IPS-NIHi11 (cell line): ENCODE measurements around the gene SNRK.

Source experiments
- DNase-seq: peaks from one replicate; pipeline ENCODE4 v3.0.0; 2012; ENCODE audit warnings: mixed read lengths, low spot score

The SNRK gene

DNA sequence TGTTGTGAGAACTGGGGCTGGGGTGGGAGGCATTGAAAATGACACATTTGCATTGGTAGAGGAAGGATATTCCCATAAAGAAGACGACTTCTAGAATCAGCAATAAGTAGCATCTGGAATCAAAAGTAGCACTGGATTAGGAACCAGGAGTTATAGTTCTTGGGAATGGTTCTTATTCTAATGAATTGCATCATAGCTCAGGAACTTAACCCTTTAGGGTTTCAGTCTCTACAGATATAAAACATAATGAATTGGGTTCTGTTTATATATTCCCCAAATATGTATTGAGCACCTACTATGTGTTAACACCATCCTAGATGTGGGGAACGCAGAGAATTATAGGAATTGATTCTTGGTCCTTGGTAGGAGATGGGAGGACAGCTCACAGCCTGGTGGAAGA lies 16.3 kb upstream of the SNRK start:
- no peak for DNase-seq

DNA sequence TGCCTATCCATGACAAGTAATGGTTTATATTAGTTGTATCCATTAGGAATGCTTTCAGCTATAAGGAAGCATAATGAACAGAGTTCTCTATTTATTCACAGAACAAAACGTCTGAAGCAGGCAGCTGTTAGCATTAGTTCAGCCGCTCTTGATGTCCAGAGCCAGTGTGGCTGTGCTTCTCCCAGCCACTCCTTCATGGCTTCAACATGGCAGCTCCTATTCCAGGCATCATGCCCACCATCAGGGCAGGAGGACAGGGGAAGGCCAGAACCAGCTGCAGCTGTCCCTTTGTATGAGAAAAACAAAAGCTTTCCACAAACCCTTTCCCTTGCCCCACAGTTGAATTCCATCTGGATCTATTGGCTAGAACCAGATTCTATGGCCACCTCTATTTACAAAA lies 12.9 kb upstream of the SNRK start:
- DNase-seq, result no peak

DNA sequence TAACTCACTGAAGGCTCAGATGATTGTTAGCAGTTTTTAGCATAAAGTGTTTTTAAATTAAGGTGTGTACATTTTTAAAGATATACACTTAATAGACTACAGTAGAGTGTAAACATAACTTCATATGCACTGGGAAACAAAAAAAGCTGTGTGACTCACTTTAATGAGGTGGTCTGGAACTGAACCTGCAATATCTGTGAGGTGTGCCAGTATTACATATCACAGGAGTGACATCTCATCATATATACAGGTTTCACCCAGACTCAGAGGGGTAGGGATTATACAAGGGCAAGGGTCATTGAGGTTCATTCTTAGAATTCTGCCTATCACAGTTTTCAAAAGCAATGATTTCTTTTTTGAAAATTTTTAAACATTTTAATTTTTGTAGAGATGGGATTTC lies 7.3 kb upstream of the SNRK start:
- DNase-seq, result no peak

DNA sequence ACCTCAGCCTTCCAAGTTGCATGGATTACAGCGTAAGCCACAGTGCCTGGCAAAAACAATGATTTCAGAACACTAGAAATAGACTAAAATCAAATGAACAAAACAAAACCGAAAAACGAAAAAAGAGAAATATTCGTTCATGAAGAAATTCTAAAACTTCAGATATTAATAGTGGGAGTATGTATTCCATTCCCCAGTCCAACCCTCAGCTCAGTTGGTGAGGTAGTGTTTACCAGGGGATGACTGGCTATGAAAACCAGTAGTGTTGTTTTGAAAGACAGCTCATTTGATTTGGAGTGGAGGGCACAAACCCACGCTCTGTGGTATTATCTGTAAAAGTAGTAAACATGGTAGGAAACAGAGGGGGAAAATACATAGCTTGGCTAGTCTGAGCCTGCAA lies 6.8 kb upstream of the SNRK start:
- DNase-seq, result no peak

DNA sequence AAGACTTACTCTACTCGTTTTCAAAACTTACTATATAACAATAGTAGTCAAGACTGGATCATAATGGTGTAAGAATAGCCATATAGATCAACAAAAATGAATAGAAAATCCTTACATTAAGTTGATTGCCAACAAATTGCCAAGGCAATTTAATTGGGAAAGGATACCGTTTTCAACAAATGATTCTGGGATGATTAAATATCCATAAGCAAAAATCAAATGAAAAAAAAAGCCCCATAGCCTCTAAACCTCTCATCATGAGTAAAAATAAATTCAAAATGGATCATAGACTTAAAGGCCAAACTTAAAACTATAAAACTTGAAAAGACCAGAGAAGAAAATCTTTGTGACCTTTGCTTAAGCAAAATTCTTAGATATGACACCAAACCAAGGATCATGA lies 5.3 kb upstream of the SNRK start:
- DNase-seq, result no peak

DNA sequence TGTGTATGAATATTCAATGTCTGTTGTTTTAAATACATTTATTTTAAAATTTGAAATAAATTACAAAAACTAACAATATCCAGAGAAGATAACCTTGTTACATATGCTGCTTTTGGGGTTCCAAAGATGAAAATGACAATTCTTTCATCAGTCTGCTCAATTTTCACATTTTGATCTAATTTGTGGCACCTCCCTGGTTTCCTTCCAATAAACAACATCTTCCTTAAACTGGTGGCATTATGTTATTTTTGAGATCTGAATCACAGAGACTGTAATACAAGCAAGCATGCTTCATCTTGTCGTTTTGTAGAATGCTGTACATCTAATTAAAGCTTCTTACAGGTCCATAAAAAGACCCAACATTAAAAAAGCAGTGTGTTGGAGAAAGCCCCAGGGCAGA lies 2.2 kb upstream of the SNRK start:
- DNase-seq, result no peak

DNA sequence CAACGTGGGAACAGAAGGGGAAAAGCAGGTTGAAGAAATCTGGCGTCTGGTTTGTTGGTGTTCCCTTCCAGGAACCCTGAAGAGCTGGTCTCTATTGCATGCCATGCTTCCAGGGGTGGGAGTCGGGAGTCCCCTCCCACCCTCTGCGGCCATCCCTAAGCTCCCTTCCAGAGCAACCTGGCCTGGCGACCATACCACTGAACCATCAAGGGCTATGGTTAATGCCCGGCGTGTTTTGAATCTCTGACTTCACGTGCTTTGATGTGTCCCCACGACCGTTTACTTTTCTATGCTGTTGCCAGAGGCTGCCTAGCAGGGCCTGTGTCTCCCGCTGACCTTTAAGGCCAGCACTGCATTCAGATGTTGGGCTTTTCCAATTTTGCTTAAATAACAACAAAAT lies 696 bp upstream of the SNRK start:
- DNase-seq, result peak; percentile 35

DNA sequence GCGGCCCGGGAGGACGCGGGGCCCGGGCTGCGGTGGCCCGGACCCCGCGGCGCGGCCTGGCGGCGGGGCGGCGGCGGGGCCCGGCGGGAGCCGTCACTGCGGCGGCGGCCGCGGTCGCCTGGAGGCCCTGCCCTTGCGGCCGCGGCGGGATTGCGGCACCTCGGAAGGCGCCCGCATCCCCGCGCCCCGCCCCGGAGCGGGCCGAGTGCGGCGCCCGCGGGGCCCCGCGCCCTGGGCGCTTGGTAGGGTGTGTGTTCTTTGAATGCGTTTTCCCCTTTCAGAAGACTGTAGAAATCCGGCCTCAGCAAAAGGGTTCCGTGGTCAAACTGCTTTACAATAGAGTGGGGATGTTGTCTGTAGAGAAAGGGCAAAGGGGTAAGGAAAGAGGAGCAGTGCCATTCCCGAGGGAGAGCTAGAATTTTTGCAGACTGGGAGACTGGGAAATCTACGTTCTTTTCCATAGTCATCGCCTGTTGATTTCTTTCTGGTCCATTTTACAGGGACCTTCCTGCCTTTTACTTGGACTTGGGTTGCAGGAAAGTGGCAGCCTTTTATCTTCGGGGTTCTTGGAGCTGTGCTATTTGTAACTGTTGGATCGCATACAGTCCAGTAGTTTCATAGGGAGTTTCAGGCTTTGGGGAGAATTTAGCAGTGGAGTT lies 630 bp downstream of the SNRK start:
- DNase-seq, result peak; percentile 73

DNA sequence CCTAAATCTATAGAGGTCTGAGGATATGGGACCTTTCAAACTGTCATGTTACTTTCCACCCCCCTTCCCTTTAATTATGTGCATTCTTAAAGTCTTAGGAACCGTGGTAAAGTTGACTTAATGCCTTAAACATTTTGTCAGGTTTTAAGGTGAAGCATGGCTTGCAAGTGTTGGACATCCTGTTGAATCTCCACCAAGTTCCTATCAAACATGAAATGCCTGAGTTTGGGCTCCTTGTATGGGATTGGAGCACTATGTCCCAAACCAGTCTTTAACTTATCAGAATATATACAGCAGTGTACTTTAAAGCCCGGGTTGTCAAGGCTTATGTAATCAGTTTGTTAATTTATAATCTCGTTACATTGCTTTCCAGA lies 1.1 kb downstream of the SNRK start:
- no peak for DNase-seq

DNA sequence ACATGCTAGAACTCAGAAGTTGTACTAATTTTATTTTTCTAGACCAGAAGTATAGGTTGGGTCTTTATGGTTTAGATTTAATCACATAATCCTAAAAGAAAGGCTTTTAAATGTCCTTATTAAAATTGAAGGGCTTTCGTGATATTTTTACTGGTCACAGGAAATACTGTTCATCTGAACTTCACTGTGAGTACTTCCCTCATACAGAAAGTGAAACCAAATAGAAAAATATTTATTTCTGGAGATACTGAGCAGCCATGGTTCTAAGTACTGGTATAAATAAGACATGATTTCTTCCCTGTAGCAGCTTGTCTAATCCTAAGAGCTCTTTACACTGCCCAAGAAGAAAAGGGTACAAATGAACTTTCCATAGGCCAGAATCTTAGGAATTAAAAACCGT lies 2.0 kb downstream of the SNRK start:
- DNase-seq, result no peak

DNA sequence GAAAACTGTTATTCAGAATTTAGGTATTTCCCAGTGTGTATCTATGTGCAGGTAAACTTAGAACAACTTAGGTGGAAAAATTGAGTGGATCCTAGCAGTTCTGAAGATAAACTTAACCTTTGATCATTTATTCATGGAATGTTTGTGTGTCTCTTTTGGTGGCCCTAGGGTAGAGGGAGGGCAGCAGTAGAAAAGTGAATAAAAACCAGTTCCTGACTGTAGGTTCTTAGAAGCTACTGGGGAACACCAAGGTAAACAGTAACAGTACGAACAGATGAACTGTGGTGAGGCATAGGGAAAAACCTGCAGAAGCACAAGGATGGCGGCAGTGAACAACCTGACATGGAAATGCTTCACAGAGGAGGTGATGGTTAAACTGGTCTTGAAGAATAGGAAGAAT lies 2.5 kb downstream of the SNRK start:
- DNase-seq, result no peak

DNA sequence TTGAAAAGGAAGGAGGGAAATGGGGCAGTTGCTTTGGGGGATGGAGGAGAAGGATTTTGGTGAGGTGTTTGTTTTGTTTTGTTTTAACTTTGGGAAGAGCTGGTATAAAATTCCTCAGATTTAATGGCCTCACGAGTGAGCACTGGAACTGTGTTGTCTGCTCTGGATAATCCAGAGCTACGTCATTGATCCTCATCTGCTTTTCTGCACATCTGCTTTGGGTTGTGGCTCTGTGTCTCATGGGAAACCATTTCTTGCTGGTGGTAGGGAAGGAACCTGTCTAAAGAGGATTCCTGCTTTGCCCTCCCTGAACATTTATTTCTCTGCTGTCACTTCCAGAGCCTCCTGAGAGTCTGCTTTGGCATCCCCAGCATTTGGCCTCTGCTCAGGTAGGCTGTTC lies 3.1 kb downstream of the SNRK start:
- DNase-seq, result no peak

DNA sequence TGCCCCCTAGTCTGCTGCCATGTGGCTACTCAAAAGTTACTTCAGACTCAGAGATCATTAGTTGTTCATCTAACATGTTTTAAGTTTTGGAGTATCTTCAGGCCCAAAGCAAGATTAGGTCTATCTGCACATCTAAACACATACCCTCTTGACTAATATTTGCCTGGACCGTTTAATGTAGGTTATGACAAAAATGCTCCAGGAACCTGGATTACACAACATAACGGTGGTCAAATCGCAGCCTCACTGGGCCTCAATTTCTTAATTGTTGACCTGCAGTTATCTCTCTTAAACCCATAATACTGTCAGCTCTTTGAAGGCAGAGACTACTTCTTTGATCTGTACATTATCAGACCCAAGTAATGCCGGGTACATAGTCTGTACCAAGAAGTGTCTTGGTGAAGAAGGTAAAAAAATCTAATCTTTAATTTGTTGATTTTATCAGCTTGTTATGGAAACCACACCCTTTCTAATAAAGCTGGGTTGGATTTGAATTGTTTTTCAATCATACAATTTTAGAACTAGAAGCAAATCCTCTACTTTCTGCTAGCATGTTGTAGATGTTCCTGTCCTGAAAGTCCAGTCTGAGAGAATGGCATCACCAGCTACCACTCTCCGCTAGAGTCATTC lies 3.6 kb downstream of the SNRK start:
- no peak for DNase-seq

DNA sequence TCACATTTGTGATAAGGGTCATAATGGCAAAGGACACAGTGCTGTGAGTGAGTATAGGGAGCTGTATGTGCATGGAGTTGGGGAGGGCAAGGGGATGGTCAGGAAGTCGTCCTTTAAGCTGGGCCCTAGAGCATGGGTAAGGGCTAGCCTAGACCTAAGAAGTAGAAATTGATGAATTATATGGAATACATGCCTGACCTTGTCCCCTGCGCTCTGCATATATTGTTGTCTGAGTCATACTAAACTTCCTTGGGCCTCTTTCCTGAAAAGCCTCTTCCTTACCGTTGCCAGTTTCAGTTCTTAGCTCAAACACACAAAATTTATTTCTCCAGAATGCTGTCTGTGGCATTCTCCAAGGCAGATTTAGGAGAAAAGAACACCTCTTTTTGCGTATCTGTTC lies 4.6 kb downstream of the SNRK start:
- no peak for DNase-seq

DNA sequence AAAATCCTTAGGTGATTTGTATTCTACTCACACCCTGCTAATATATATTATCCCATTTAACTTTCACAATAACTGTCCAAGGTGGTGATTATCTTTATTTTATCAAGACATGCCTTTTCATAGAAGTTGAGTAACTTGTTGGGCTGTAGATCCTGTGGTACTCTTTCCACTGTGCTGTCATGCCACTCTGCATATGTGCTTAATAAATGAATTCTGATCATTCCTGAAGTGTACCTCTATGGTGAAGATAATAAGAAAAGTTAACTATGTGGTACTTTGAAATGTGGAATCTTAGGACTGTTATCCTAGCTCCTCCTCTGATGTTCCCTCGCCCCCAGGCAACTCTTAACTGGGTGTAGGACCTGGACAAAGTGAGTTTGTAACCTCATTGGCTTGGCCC lies 5.2 kb downstream of the SNRK start:
- no peak for DNase-seq

DNA sequence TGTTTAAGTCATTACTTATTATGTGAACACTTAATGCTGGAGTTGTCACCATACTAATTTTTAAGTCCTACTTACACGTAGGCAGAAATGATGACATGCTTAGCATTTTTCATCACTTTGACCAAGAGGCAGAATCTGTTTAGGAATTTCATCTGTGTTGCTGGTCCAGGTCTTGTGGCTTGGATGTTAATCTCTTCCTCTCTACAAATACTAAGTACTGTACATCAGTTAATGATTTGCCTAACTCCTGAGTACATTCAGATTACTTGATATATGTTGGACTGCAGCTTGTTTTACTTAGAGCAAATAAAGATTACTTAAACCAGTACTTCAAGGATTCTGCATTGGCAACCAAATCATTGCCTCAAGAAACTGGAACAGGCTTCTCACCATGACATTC lies 8.6 kb downstream of the SNRK start:
- no peak for DNase-seq

DNA sequence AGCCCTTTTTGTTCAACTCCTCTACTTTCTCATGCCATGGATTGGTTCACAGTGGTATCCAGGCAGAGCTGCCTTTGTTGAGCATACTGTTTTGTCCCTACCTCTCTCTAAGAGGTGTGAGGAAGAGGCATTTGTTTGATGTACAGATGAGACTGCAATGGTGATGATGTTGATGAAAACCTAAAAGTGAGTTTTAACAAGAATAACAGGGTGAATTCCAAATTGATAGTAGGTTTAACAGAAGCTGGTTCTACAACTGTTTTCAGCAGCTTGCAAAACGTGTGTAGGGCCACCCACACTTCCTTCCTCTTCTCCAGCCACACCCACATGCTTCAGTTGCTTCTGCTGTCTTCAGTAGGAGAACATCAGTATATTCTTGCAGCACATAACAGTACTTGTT lies 10.2 kb downstream of the SNRK start:
- no peak for DNase-seq

DNA sequence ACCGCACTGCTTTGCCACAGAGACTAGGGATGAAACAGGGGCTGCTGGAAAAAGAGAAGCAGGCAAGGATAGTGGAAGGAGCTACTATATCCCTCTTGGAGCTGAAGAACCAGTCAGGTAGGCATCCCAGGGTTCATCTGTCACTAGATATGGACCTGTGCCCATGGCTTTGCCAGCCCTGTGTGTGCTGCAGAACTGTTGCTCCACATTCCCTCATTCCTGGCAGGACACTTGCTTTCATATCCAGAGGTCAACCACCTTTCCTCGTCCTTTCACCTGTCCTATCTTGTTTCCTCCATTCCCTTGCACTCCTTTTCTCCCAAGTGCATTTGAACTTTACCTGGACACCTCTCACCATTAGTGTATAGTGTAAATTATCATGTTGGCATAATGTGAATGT lies 12.0 kb downstream of the SNRK start:
- no peak for DNase-seq

DNA sequence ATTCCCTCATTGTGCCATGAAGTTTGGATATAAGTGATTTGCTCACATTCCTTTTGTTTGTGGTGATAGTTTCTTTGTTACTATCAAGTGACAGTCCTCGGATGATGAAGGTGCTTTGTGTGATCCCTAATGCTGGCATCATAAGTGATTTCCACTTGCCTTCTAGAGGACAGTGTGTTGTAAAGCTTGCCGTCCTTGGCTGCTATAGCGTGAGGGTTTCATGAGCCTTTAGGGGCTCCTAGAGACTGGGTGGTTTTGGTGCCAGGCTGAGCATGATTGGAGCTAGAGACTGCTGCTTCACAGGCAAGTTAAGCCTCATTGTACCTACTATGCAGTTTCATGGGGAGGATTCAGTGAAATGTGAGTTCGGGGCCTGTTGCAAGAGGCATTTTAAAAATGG lies 12.4 kb downstream of the SNRK start:
- no peak for DNase-seq

DNA sequence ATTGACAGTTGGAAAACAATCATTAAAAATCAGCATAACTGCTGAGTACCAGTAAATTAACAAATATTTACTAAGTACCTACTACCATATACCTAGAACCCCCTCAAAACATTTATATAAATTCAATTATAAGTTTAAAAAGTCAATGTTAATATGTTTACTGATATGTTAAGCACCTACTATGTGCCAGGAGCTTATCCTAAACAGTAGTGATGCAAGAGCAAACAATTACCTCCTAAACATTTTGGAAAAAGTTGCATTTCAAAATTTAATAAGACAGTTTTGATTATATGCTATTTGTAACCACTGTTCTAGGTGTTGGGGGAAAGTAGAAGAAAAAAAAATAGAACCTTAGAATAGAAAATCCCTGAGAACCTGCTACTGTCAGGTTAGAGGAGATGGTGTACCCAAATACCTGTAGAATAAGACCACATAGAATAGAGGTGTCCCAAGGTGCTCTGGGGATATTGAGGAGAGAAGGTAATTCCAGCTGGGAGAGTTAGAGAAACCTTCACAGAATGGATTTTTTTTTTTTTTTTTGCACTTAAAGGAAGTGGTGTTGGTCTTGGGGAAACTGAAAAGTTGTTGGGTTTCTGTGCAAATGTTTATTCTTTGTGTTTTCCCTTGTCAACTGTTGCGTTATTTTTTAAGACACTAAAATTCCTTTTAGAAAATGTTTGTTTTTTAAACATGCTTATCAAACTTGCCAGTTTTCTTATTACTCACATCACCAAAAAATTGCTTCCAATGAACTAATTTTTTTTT lies 16.0 kb downstream of the SNRK start:
- no peak for DNase-seq

DNA sequence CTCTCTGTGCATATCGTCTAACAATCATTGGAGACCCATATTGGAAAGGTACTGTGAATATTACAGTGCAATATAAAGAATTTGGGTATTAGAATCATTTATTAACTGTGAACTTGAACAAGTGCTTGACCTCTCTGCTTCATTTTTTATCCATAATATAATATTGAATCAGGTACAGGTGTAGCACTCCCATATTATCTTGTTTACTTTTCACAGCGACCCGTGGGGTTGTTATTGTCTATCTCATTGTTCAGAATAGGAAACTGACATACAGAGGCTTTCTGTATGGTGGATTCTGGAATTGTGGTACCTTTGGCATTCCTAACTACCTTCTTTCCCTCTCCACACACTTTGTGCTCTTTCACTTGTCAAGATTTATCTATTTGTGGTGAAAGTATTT lies 17.8 kb downstream of the SNRK start:
- no peak for DNase-seq

DNA sequence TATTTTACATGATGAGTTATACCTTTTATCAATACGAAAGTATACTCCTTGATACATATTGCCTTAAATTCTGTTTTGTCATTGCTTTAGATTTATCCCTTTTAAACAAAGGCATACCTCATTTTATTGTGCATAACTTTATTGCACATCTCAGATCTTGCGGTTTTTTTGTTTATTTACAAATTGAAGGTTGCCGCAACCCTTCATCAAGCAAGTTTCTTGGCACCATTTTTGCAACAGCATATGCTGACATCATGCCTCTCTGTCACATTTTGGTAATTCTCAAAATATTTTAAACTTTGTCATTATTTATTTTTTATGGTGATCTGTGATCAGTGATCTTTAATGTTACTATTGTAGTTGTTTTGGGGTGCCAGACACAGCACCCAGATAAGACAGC lies 20.9 kb downstream of the SNRK start:
- DNase-seq, result no peak

DNA sequence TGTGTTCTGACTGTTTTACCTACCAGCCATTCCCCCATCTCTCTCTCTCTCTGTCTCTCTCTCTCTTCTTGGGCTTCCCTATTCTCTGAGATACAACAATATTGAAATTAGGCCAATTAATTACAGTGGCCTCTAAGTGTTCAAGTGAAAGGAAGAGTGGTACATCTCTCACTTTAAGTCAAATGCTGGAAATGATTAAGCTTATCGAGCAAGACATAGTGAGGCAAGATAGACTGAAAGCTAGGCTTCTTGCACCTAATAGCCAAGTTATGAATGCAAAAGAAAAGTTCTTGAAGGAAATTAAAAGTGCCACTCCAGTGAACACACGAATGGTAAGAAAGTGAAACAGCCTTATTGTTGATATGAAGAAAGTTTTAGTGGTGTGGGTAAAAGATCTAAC lies 21.3 kb downstream of the SNRK start:
- DNase-seq, result no peak
